ENCODE measurements around the gene SMAD2. TPM values are rescaled to one million over a fixed set of nuclear protein-coding genes. Genes with fewer than 3 reads are reported as not detected.

Gene SMAD2
- total and polyA plus RNA-seq, 11 donors, result 13.8 to 113 (median 88.1) TPM

DNA sequence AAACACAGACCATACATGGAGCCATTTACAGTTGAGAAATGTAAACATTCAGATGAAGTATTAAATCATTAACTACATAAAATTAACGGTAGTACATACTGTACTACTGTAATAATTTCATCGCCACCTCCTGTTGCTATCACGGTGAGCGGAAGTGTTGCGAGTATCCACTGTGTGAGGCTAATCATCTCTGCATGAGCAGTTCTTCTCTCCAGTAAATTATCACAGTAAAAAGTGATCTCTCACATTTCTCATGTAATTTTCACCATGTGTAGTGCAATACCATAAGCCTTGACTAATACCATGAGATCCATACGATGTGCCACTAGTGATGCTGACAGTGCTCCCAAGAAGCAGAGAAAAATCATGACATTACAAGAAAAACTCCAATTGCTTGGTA lies 21.9 kb downstream of the SMAD2 start:
- intact Hi-C loops (cut with DNase I), result no loop called here
- peak overlapping the region in 4 of 12 donors; percentile 48 to 74 (median 59) for H3K27ac ChIP-seq
- H3K27me3 ChIP-seq, result no peaks in the 10 kb centered on the region
- peaks cover 0 to 29% (median 6%) of the 10 kb centered on the region in 12 donors for H3K9me3 ChIP-seq
- H3K36me3 ChIP-seq, result peaks cover 0 to 13% (median 0%) of the 10 kb centered on the region in 9 donors
- 92 to 95% (median 94%) methylated on average over 6 of the region's 6 CpGs for WGBS, 4 donors
- H3K4me3 ChIP-seq, result no peak overlapping the region
- peaks cover 0 to 54% (median 25%) of the 10 kb centered on the region in 12 donors for H3K4me1 ChIP-seq
- ATAC-seq, result no peak
- TF ChIP-seq POLR2A (IDR thresholded peaks at IDR 0.05) (no peak), CTCF (IDR thresholded peaks at IDR 0.05) (no peak)
- DNase-seq, result no peak

- no peaks in the 10 kb centered on the region for H3K27me3 ChIP-seq
- WGBS, 4 donors, result 97 to 99% (median 98%) methylated on average over 3 of the region's 3 CpGs
- peaks cover 0 to 46% (median 9%) of the 10 kb centered on the region in 12 donors for H3K4me1 ChIP-seq
- no peak for DNase-seq
- peaks cover 0 to 13% (median 0%) of the 10 kb centered on the region in 9 donors for H3K36me3 ChIP-seq
- peaks cover 0 to 36% (median 6%) of the 10 kb centered on the region in 12 donors for H3K9me3 ChIP-seq
- TF ChIP-seq CTCF (IDR thresholded peaks at IDR 0.05), result no peak
- no peak for TF ChIP-seq POLR2A (IDR thresholded peaks at IDR 0.05)
- ATAC-seq, result no peak
- intact Hi-C loops (cut with DNase I), result no loop called here
- no peak overlapping the region for H3K27ac ChIP-seq
- H3K4me3 ChIP-seq, result no peak overlapping the region
These were observed 24.1 kb downstream of the SMAD2 start for GRCh38 chr18:47906408-47906807.

DNA sequence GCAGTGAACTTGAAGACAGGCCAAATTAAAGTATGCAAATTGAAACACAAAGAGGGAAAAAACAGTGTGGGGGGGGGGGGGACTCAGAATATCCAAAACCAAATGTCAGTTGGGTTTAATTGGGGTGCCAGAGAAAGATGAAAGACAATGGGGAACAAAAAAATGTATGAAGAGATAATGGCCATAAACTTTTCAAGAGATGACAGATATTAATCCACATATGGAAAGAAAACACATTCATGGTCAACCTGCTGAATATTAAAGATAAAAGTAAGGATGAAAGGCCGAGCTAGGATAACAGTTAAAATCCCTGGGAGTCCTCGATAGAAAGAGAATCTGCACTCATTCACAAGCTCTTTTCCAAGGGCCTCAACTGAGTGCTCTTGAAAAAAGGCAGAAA lies 26.6 kb downstream of the SMAD2 start:
- intact Hi-C loops (cut with DNase I), result no loop called here
- no peak for TF ChIP-seq POLR2A (IDR thresholded peaks at IDR 0.05)
- TF ChIP-seq CTCF (IDR thresholded peaks at IDR 0.05), result no peak
- Histone ChIP-seq H3K4me3 (no peak overlapping the region), H3K36me3 (peaks cover 0 to 4% (median 0%) of the 10 kb centered on the region in 9 donors), H3K9me3 (peaks cover 0 to 52% (median 6%) of the 10 kb centered on the region in 12 donors), H3K27me3 (no peaks in the 10 kb centered on the region), H3K27ac (no peak overlapping the region), H3K4me1 (peaks cover 0 to 44% (median 10%) of the 10 kb centered on the region in 12 donors)
- ATAC-seq (no peak), DNase-seq (no peak)
- 94 to 100% (median 97%) methylated on average over 2 of the region's 2 CpGs for WGBS, 4 donors

DNA sequence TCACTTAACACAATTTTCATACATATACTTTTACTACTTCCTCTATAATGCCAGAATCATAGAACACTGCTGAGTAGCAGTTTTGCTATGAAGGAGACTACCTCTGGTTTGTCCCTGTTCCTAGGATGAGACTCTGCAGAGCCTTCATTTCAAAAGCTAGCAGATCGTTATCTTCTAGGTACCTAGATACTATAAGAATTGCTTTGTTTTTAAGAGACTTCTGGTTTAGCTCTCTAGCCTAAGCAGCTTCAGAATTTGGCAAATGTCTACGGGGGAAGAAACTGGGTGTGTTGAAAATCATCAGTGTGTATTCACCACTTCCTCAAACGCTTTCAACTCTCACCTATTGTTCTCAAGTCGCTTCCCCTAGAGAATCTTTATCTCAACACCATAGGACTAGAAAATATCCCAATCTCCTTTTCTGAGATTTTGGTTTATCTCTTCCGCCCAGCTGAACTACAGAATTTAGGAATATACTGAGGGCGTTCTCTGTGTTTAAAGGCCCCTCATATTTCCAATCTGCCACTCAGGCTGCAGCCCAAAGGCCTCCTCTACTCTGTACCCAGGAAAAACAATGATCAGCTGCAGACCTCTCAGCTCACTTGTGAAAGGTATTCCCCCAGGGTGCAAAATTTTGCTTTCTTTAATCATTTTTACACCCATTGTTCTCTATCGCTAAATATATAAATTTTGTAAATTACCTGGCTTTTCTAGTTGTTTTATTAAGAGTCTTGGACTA lies 28.7 kb downstream of the SMAD2 start:
- peaks cover 0 to 47% (median 5%) of the 10 kb centered on the region in 12 donors for H3K9me3 ChIP-seq
- ATAC-seq, result peak in 3 of 4 donors; percentile 49 to 70 (median 70)
- no peak for DNase-seq
- H3K27ac ChIP-seq, result peak overlapping the region in 1 of 12 donors; percentile 59
- TF ChIP-seq POLR2A (IDR thresholded peaks at IDR 0.05), result no peak
- TF ChIP-seq CTCF (IDR thresholded peaks at IDR 0.05), result no peak
- peaks cover 0 to 53% (median 24%) of the 10 kb centered on the region in 12 donors for H3K4me1 ChIP-seq
- no peak overlapping the region for H3K4me3 ChIP-seq
- intact Hi-C loops (cut with DNase I), result no loop called here
- H3K27me3 ChIP-seq, result no peaks in the 10 kb centered on the region
- 65 to 73% (median 67%) methylated on average over 7 of the region's 7 CpGs for WGBS, 4 donors
- peaks cover 0 to 4% (median 0%) of the 10 kb centered on the region in 9 donors for H3K36me3 ChIP-seq

All from heart left ventricle (tissue), 16 donors.